Activated naive CD4-positive, alpha-beta T cell treated with anti-CD3 and anti-CD28 coated beads for 36 hours (primary cell): ENCODE results near the gene NMUR1. TPM values are rescaled to one million over a fixed set of nuclear protein-coding genes. Genes with fewer than 3 reads are reported as not detected.
"Not testable (repeated sequence)": the region's sequence is repeated elsewhere in the genome, so short reads cannot be mapped to it uniquely, and the experiment has no call there.

Experiments
- CTCF ChIA-PET: fragments of 350-600 bp; sonication (Branson Sonifier 250); formaldehyde crosslinking; loops from one replicate; lab custom pipeline; 2021; ENCODE audit warnings: antibody characterized with exemption; lab: Charles Lee
- DNase-seq: peaks from one replicate; pipeline ENCODE4 v3.0.0-alpha.2; 2020
- H3K27ac Mint-ChIP-seq: one replicate; pipeline ENCODE4 v1.8.0; 2021; ENCODE audit warnings: mild to moderate bottlenecking, mixed read lengths
- H3K27me3 Mint-ChIP-seq: one replicate; pipeline ENCODE4 v1.8.0; 2021; ENCODE audit warnings: low read depth, mixed read lengths
- H3K36me3 Mint-ChIP-seq: one replicate; pipeline ENCODE4 v1.8.0; 2021; ENCODE audit warnings: low read depth, mixed read lengths
- H3K4me1 Mint-ChIP-seq: one replicate; pipeline ENCODE4 v1.8.0; 2021; ENCODE audit warnings: low read depth, mixed read lengths
- H3K4me3 Mint-ChIP-seq: one replicate; pipeline ENCODE4 v1.8.0; 2021; ENCODE audit warnings: mild to moderate bottlenecking, moderate library complexity, mixed read lengths
- H3K9me3 Mint-ChIP-seq: one replicate; pipeline ENCODE4 v1.8.0; 2021; ENCODE audit warnings: mixed read lengths
- intact Hi-C: fragments of 100-400 bp; cut with micrococcal nuclease; formaldehyde crosslinking; loops from one replicate; pipeline ENCODE4 v1.15.1; 2023
- total RNA-seq, 2 experiments: library from RNA; stranded (reverse); gene quantifications; one replicate each; pipeline ENCODE4 v1.2.3, GENCODE V29; 2021

The NMUR1 gene
- total RNA-seq = not detected

GRCh38 chr2:231530099-231531011 is at the start of gene NMUR1:
NMUR1 (minus strand) TSS chr2:231530445; CDS start chr2:231530361, 84 bp downstream.
- H3K36me3 Mint-ChIP-seq = no peaks in the 10 kb centered on the region
- peak within 1 kb of the TSS; percentile 3 for H3K4me3 Mint-ChIP-seq
- CTCF ChIA-PET = interaction anchor here (0.5 to 1.9 kb wide), 11 partner anchors 9 to 229 kb away, joined by 3 to 7 read pairs (median 4); no protein-coding TSS in a partner anchor
- no peak within 1 kb of the TSS for H3K27ac Mint-ChIP-seq
- intact Hi-C loops = loop anchor here (1.0 kb wide), 2 partner anchors 28 to 71 kb away; no protein-coding TSS in a partner anchor
- H3K4me1 Mint-ChIP-seq = peaks cover 5% of the 10 kb centered on the region
- H3K9me3 Mint-ChIP-seq = no peaks in the 10 kb centered on the region
- peaks cover 15% of the 10 kb centered on the region for H3K27me3 Mint-ChIP-seq
- peak; percentile 59 for DNase-seq

- DNase-seq = no peak
- Mint-ChIP-seq H3K27me3 (no peaks in the 10 kb centered on the region), H3K36me3 (no peaks in the 10 kb centered on the region), H3K27ac (no peak overlapping the region), H3K4me1 (no peaks in the 10 kb centered on the region), H3K9me3 (no peaks in the 10 kb centered on the region), H3K4me3 (no peak overlapping the region)
- intact Hi-C loops = no loop called here
- CTCF ChIA-PET = no interaction called here
Observed at GRCh38 chr2:231579560-231579959, 49.3 kb upstream of the NMUR1 start.

GRCh38 chr2:231578655-231579054 is 48.4 kb upstream of the NMUR1 start:
- CTCF ChIA-PET = interaction anchor here (0.6 kb wide), 1 partner anchor 89 kb away, joined by 4 read pairs; no protein-coding TSS in a partner anchor
- DNase-seq, H3K36me3 Mint-ChIP-seq, intact Hi-C loops, H3K27me3 Mint-ChIP-seq, H3K4me1 Mint-ChIP-seq, H3K4me3 Mint-ChIP-seq, H3K27ac Mint-ChIP-seq, H3K9me3 Mint-ChIP-seq: not testable (repeated sequence)

GRCh38 chr2:231576465-231576864 is 46.2 kb upstream of the NMUR1 start:
- intact Hi-C loops = no loop called here
- Mint-ChIP-seq H3K27me3 (no peaks in the 10 kb centered on the region), H3K27ac (no peak overlapping the region), H3K36me3 (no peaks in the 10 kb centered on the region), H3K4me3 (no peak overlapping the region), H3K9me3 (no peaks in the 10 kb centered on the region), H3K4me1 (no peaks in the 10 kb centered on the region)
- CTCF ChIA-PET = interaction anchor here (0.5 to 0.7 kb wide), 2 partner anchors 25 to 118 kb away, joined by 3 to 5 read pairs; no protein-coding TSS in a partner anchor
- DNase-seq = no peak

- H3K36me3 Mint-ChIP-seq = no peaks in the 10 kb centered on the region
- no peak overlapping the region for H3K27ac Mint-ChIP-seq
Observed at GRCh38 chr2:231575612-231576256, 45.5 kb upstream of the NMUR1 start.

GRCh38 chr2:231573698-231574421 is 43.6 kb upstream of the NMUR1 start:
- Mint-ChIP-seq H3K27ac (no peak overlapping the region), H3K27me3 (no peaks in the 10 kb centered on the region), H3K4me1 (peaks cover 4% of the 10 kb centered on the region), H3K9me3 (no peaks in the 10 kb centered on the region), H3K36me3 (no peaks in the 10 kb centered on the region), H3K4me3 (no peak overlapping the region)
- CTCF ChIA-PET = interaction anchor here (0.6 to 1.2 kb wide), 2 partner anchors 15 to 328 kb away, joined by 3 to 4 read pairs; no protein-coding TSS in a partner anchor
- intact Hi-C loops = no loop called here
- DNase-seq = no peak

More at GRCh38 chr2:231575612-231576256, 45.5 kb upstream of the NMUR1 start:
- intact Hi-C loops = no loop called here
- CTCF ChIA-PET = interaction anchor here (0.5 to 0.7 kb wide), 2 partner anchors 26 to 119 kb away, joined by 3 to 5 read pairs; no protein-coding TSS in a partner anchor
- Mint-ChIP-seq H3K27me3 (no peaks in the 10 kb centered on the region), H3K4me3 (no peak overlapping the region), H3K4me1 (no peaks in the 10 kb centered on the region), H3K9me3 (no peaks in the 10 kb centered on the region)
- DNase-seq = no peak

- no peak for DNase-seq
- H3K4me3 Mint-ChIP-seq = no peak overlapping the region
- H3K36me3 Mint-ChIP-seq = no peaks in the 10 kb centered on the region
- intact Hi-C loops = no loop called here
- no peaks in the 10 kb centered on the region for H3K27me3 Mint-ChIP-seq
- peaks cover 10% of the 10 kb centered on the region for H3K4me1 Mint-ChIP-seq
- H3K9me3 Mint-ChIP-seq = no peaks in the 10 kb centered on the region
- CTCF ChIA-PET = interaction anchor here (1.2 kb wide), 1 partner anchor 14 kb away, joined by 4 read pairs; no protein-coding TSS in a partner anchor
- H3K27ac Mint-ChIP-seq = no peak overlapping the region
Observed at GRCh38 chr2:231573096-231573495, 42.9 kb upstream of the NMUR1 start.

- H3K27me3 Mint-ChIP-seq = no peaks in the 10 kb centered on the region
- H3K4me1 Mint-ChIP-seq = peaks cover 10% of the 10 kb centered on the region
- no peaks in the 10 kb centered on the region for H3K9me3 Mint-ChIP-seq
- DNase-seq = no peak
- CTCF ChIA-PET = interaction anchor here (0.8 to 1.0 kb wide), 2 partner anchors 31 to 91 kb away, joined by 3 read pairs; no protein-coding TSS in a partner anchor
- no peak overlapping the region for H3K4me3 Mint-ChIP-seq
- intact Hi-C loops = no loop called here
- no peak overlapping the region for H3K27ac Mint-ChIP-seq
- no peaks in the 10 kb centered on the region for H3K36me3 Mint-ChIP-seq
Observed at GRCh38 chr2:231571661-231572191, 41.5 kb upstream of the NMUR1 start.

GRCh38 chr2:231570915-231571314 is 40.7 kb upstream of the NMUR1 start:
- H3K9me3 Mint-ChIP-seq, H3K27me3 Mint-ChIP-seq, intact Hi-C loops, DNase-seq, H3K4me1 Mint-ChIP-seq, H3K4me3 Mint-ChIP-seq, H3K27ac Mint-ChIP-seq, H3K36me3 Mint-ChIP-seq: not testable (repeated sequence)
- CTCF ChIA-PET = interaction anchor here (0.6 to 0.8 kb wide), 2 partner anchors 21 to 32 kb away, joined by 3 read pairs; no protein-coding TSS in a partner anchor

GRCh38 chr2:231568785-231569435 is 38.7 kb upstream of the NMUR1 start:
- H3K27ac Mint-ChIP-seq = no peak overlapping the region
- peak; percentile 59 for DNase-seq
- H3K36me3 Mint-ChIP-seq = no peaks in the 10 kb centered on the region
- no peaks in the 10 kb centered on the region for H3K9me3 Mint-ChIP-seq
- no peaks in the 10 kb centered on the region for H3K27me3 Mint-ChIP-seq
- H3K4me3 Mint-ChIP-seq = no peak overlapping the region
- CTCF ChIA-PET = interaction anchor here (1.2 to 1.8 kb wide), 4 partner anchors 10 to 51 kb away, joined by 3 to 7 read pairs (median 6); no protein-coding TSS in a partner anchor
- peaks cover 10% of the 10 kb centered on the region for H3K4me1 Mint-ChIP-seq
- intact Hi-C loops = no loop called here
